Body of pancreas (tissue), 4 donors: ENCODE measurements around the gene GALR1.

Source experiments
- CTCF ChIP-seq, 7 experiments: fragments of 450-650 bp in 4 of 7; fragments of 200-600 bp in 3 of 7; sonication (generic) in 3 of 7; IDR thresholded peaks; one replicate each; pipeline ENCODE4 v1.5.1; 2016 to 2019; ENCODE audit warnings: antibody characterized with exemption in 7 of 7
- POLR2A ChIP-seq, 3 donors: fragments of 450-650 bp; IDR thresholded peaks; one replicate each; pipeline ENCODE4 v1.6.1; 2016; ENCODE audit warnings: antibody characterized with exemption in 3 of 3, mild to moderate bottlenecking in 2 of 3

- no peak for TF ChIP-seq CTCF (IDR thresholded peaks at IDR 0.05)
- no peak for TF ChIP-seq POLR2A (IDR thresholded peaks at IDR 0.05)
These were observed 46.6 kb upstream of the GALR1 start for GRCh38 chr18:77203071-77203470.
